HFFc6 (cell line): ENCODE data around the gene TNNI3. TPM values are rescaled to one million over a fixed set of nuclear protein-coding genes. Genes with fewer than 3 reads are reported as not detected.
"Not testable (repeated sequence)": the region's sequence is repeated elsewhere in the genome, so short reads cannot be mapped to it uniquely, and the experiment has no call there.

ENCODE experiments used
- DNase-seq: peaks from one replicate; pipeline ENCODE4 v3.0.0-alpha.2; 2018
- H3K27ac Mint-ChIP-seq: 2 replicates; pipeline ENCODE4 v1.8.0; 2020; ENCODE audit warnings: mild to moderate bottlenecking, mixed read lengths
- H3K27me3 Mint-ChIP-seq: 2 replicates; pipeline ENCODE4 v1.8.0; 2021; ENCODE audit warnings: mild to moderate bottlenecking, moderate library complexity, mixed read lengths; ENCODE audit not compliant: insufficient read depth
- H3K36me3 Mint-ChIP-seq: 2 replicates; pipeline ENCODE4 v1.8.0; 2021; ENCODE audit warnings: low read depth, mixed read lengths
- H3K4me1 Mint-ChIP-seq: 2 replicates; pipeline ENCODE4 v1.8.0; 2020; ENCODE audit warnings: low read depth, mixed read lengths
- H3K4me3 Mint-ChIP-seq: 2 replicates; pipeline ENCODE4 v1.8.0; 2020; ENCODE audit warnings: mild to moderate bottlenecking, moderate library complexity, mixed read lengths
- H3K9me3 Mint-ChIP-seq: 2 replicates; pipeline ENCODE4 v1.8.0; 2020; ENCODE audit warnings: mild to moderate bottlenecking, mixed read lengths
- CTCF ChIP-seq: fragments of 200-600 bp; sonication (generic); IDR thresholded peaks from 2 replicates; pipeline ENCODE4 v1.5.0; 2021; ENCODE audit warnings: antibody characterized with exemption, mild to moderate bottlenecking
- long read RNA-seq: library from polyadenylated mRNA; unstranded; transcript quantifications from one replicate; pipeline ENCODE4 v2.0.0, GENCODE V29; 2019
- total RNA-seq, 6 experiments: library from RNA; stranded (reverse); fragmentation: NEBNext Ultra II Directional; extraction: Animal tissue kit (Norgen Biotek cat#: 25700); gene quantifications; 2 replicates in 1 of 6; 3 replicates in 5 of 6; pipeline ENCODE4 v1.2.3, GENCODE V29; 2021

The TNNI3 gene
- not detected for total RNA-seq
- long read RNA-seq, result 0 reads

GRCh38 chr19:55157064-55157908 lies at the start of gene TNNI3:
Gene TNNI3 (minus strand): TSS chr19:55157732. CDS start chr19:55157589, 143 bp downstream.
- no peak within 1 kb of the TSS for H3K4me3 Mint-ChIP-seq
- H3K4me1 Mint-ChIP-seq, result peaks cover 15% of the 10 kb centered on the region
- no peak for DNase-seq
- no peaks in the 10 kb centered on the region for H3K36me3 Mint-ChIP-seq
- no peaks in the 10 kb centered on the region for H3K9me3 Mint-ChIP-seq
- no peak within 1 kb of the TSS for H3K27ac Mint-ChIP-seq
- peaks cover 6% of the 10 kb centered on the region; the same call in 1 of the 2 replicates for H3K27me3 Mint-ChIP-seq
- TF ChIP-seq CTCF, result no peak

- H3K9me3 Mint-ChIP-seq, result no peaks in the 10 kb centered on the region
- TF ChIP-seq CTCF, result no peak
- H3K27me3 Mint-ChIP-seq, result peaks cover 1% of the 10 kb centered on the region
- H3K36me3 Mint-ChIP-seq, result no peaks in the 10 kb centered on the region
- peak; percentile 77 for DNase-seq
- H3K27ac Mint-ChIP-seq, result peak overlapping the region; percentile 87
- H3K4me1 Mint-ChIP-seq, result peaks cover 32% of the 10 kb centered on the region
- H3K4me3 Mint-ChIP-seq, result peak overlapping the region; percentile 74
Measured at GRCh38 chr19:55206664-55207500, 49.4 kb upstream of the TNNI3 start.

GRCh38 chr19:55202199-55202598 lies 44.7 kb upstream of the TNNI3 start:
- not testable (repeated sequence) for H3K4me1 Mint-ChIP-seq, H3K9me3 Mint-ChIP-seq, H3K36me3 Mint-ChIP-seq, H3K27me3 Mint-ChIP-seq, H3K27ac Mint-ChIP-seq, H3K4me3 Mint-ChIP-seq
- DNase-seq, result peak; percentile 32
- peak; percentile 61 for TF ChIP-seq CTCF

- no peak overlapping the region for H3K4me3 Mint-ChIP-seq
- no peak for TF ChIP-seq CTCF
- no peak overlapping the region for H3K27ac Mint-ChIP-seq
- no peak for DNase-seq
- no peaks in the 10 kb centered on the region for H3K9me3 Mint-ChIP-seq
- no peaks in the 10 kb centered on the region for H3K4me1 Mint-ChIP-seq
- H3K27me3 Mint-ChIP-seq, result peaks cover under 1% of the 10 kb centered on the region
- H3K36me3 Mint-ChIP-seq, result no peaks in the 10 kb centered on the region
Measured at GRCh38 chr19:55199620-55200204, 42.2 kb upstream of the TNNI3 start.

- no peaks in the 10 kb centered on the region; the same call in 1 of the 2 replicates for H3K27me3 Mint-ChIP-seq
- no peak for DNase-seq
- no peaks in the 10 kb centered on the region for H3K36me3 Mint-ChIP-seq
- TF ChIP-seq CTCF, result no peak
- H3K4me1 Mint-ChIP-seq, result no peaks in the 10 kb centered on the region
- H3K4me3 Mint-ChIP-seq, result no peak overlapping the region
- H3K27ac Mint-ChIP-seq, result no peak overlapping the region
- H3K9me3 Mint-ChIP-seq, result no peaks in the 10 kb centered on the region
Measured at GRCh38 chr19:55198651-55199050, 41.1 kb upstream of the TNNI3 start.
